HG02852 (cell line): ENCODE results near the gene GJB2.

Source experiments
- ATAC-seq: cut with Tn5 transposase; IDR thresholded peaks from one replicate; pipeline ENCODE4 v1.9.1; 2021; ENCODE audit warnings: mild to moderate bottlenecking, moderate library complexity; ENCODE audit not compliant: unreplicated experiment

GJB2 gene

GRCh38 chr13:20192836-20193161, at the start of gene GJB2:
Gene GJB2 (minus strand): TSS chr13:20192938. CDS start chr13:20189581, 3,357 bp downstream.
- no peak for ATAC-seq

- ATAC-seq: no peak
These were observed 48.9 kb upstream of the GJB2 start for GRCh38 chr13:20241593-20241992.

- no peak for ATAC-seq
These were observed 47.0 kb upstream of the GJB2 start for GRCh38 chr13:20239748-20240147.

- ATAC-seq: no peak
These were observed 40.0 kb upstream of the GJB2 start for GRCh38 chr13:20232556-20233277.

DNA sequence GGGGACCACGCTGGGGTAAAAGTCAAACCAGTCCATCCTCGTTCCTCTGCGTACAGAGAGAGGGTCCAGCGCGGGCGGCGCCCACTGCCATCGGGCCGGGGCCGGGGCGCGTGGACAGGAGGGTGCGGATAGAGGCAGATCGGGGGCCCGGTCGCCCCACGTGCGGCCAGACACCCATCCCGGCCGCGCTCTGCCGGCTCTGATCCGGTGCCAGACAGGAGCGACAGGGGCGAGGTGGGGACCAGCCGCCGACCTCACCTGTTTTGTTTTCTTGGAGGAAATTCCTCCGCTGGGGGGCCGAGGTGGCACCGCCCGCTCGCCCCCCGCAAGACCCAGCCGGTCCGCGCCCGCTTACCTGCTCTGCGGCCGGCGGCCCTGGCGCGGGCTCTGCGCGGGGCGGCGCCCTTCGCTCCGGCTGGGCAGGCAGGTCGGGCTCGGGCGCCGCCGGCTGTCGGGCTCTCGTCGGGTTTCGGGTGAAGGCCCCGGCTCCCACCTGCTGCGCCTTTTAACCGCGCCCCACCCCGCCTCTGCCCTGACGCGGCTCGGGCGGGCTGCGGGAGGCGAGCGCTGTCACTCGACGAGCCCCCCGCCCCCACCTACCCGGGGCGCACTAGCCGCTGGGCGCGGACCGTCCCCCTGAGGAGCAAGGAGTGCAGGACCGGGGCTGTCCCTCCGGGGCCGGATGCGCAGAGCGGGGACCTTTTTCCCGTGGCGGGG, 39.3 kb upstream of the GJB2 start, which contains the start of gene GJB6:
GJB6 (minus strand) TSS at position 481 of the 717 bp plus-strand sequence. CDS start 8,839 bp downstream, outside the sequence.
- ATAC-seq: no peak

DNA sequence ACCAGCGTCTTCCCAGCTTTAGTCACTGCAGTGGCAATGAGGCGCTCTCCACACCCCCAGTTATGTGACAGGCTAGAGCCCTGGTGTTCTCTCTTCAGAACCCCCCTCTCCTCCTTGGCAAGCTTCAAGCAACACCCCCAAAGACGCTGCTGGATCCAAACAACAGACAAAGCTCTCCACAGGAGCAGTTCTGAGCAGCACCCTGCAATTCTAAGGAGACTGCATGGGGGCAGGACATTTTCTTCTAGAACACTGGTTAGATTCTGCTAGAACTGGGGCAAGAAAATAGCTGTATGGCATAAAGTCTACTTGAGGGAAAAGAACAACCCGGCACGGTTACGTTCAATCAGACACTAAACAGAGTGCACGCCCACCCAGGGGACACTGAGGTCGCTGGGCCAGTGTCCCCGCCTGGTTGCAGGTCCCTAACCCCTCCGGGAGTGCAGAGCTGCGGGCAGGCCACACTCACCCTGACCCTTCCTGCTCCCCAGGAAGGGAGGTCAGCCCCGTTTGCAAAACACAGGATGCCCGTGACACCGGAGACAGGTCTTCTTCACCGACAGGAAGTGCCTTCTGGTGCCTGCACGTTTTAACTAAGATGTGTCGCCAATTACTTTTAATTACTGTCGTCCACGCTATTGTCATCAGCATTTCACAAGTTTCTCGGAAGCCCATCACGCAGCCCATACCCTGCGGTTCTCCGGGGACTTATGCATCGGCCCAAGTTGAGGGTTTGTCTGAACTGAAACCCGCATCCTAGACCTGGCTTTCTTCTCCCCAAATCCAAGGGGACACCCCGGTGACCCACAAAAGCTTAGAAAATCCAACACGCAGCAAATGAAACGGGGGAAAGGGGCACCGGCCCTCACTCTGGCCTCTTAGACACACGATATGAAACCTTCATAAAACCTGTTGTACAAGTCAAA, 38.4 kb upstream of the GJB2 start:
- no peak for ATAC-seq

DNA sequence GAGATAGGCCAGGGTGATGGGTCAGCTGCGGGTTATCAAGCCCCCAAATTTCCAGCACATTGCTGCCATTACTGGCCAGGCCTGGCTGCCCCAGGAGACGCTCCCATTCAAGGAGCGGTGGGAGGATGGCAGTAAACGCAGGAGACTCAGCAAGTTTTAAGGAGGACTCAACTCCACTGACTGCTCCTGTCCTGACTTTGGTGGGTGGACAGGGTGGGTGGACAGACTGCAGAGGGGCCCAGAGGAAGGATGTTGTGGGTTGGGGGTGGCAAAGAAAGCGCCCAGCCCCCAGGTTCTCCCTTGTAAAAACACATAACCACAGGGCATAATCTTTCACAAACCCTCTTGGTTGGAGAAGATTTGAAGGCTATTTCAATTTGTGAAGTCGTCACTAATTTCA, 35.0 kb upstream of the GJB2 start:
- ATAC-seq: no peak

GRCh38 chr13:20227288-20227687, 34.5 kb upstream of the GJB2 start:
- no peak for ATAC-seq

GRCh38 chr13:20222553-20222952, 29.8 kb upstream of the GJB2 start:
- ATAC-seq: no peak

- no peak for ATAC-seq
These were observed 29.0 kb upstream of the GJB2 start for GRCh38 chr13:20221772-20222171.

- peak; percentile 95 for ATAC-seq
These were observed 26.8 kb upstream of the GJB2 start for GRCh38 chr13:20219577-20219976.

GRCh38 chr13:20217168-20217567, 24.4 kb upstream of the GJB2 start:
- no peak for ATAC-seq

GRCh38 chr13:20209948-20210347, 17.2 kb upstream of the GJB2 start:
- ATAC-seq: no peak

DNA sequence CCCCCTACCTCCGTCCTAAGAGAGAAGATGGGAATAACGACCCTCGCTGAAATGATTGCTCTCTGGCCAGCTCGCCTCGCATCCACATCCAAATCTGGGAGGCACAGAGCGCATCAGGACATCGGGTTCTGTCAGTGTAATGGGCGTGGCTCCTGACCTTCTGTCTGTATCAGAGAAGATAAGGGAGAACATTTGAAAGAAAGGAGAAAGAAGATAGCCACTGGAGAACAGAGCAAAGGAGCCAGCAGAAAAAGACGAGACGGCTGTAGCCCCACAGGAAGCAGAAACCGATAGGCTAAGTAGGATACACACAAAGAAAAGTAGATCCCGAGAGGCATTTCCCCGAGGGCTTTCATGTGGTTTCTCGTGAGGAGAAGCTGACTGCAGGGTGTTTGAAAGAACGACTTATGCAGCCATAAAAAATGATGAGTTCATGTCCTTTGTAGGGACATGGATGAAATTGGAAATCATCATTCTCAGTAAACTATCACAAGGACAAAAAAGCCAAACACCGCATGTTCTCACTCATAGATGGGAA, 14.0 kb upstream of the GJB2 start:
- no peak for ATAC-seq

- ATAC-seq: no peak
These were observed 13.4 kb upstream of the GJB2 start for GRCh38 chr13:20206065-20206697.

DNA sequence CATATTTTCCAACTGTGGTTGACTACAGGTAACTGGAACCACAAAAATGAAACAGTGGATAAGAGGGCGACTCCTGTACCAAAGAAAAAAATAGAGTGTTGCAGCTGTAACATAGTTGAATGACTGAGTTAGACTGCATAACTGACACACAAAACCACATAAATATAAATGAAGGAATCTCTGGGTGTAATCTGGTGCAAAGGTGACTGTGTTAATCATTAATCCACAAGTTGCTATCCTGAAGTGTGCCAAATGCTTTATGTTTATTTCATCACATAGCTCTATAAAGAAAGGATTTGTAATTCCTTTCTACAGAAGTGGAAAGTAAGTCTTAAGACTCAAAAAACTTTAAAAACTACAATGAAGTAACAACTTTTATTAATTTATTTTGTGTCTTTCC, 6.0 kb upstream of the GJB2 start:
- ATAC-seq: no peak

DNA sequence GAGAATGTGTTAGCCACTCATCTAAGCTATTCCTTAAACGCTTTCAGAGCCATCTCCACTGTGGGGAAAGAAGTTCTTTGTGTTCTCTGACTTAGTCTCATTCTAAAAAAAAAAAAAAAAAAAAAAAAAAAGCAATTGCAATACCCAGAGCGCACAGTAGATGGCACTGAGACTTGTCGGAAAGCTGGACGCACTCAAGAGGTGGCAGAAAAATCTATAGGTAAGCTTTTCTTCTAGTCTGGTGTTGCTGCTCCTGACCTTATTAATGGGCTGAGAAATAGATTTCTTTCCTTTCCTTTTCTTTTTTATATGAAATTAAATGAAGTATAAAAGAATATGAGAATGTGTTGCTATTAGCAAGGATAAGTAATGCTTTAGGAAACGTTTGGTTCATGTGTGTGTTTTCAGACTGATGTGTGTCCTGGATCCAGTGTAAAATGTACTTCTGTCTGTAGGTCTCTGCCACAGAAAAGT, 4.7 kb upstream of the GJB2 start:
- no peak for ATAC-seq

GRCh38 chr13:20195801-20196200, 3.1 kb upstream of the GJB2 start:
- no peak for ATAC-seq

GRCh38 chr13:20193907-20194631, 1.3 kb upstream of the GJB2 start:
- ATAC-seq: peak; percentile 33
